CD4-positive, alpha-beta T cell treated with Interleukin-15 for 4 hours (primary cell): ENCODE results near the gene ALOX5AP.

Experiments
- DNase-seq: peaks from one replicate; pipeline ENCODE4 v3.0.0-alpha.2; 2020; ENCODE audit warnings: low spot score

Gene ALOX5AP

DNA sequence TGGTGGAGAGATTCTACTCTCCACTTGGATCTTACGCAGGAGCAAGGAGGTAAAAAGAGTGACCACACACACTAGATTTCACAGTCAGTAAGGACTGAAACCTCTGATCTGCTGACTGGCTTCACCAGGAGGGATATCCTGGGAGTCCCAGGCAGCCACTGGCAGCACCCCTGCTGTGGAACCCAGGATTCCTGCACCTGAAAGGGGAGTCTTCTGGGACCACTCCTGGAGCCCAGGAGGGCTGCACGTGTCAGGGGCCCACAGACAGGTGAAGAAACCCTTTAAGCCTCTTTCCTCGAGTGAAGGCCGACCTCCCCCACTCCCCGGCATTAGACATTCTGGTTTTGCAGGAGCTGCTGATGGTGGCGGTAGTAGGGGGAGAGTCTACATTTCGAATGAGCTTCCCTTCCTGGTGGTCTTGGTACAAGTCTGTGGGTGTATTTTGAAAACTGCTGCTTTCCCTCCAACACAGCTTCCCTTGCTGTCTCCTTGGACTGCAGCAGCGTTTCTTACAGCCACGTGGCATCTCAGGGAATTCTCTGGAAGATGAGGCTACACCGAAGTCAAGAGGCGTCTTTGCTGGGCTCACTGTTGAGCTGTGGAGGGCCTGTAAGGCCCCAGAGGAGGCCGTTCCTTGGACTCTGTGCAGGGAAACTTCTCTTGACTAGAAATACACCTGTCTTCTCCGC is 62.6 kb downstream of the ALOX5AP start:
- no peak for DNase-seq

DNA sequence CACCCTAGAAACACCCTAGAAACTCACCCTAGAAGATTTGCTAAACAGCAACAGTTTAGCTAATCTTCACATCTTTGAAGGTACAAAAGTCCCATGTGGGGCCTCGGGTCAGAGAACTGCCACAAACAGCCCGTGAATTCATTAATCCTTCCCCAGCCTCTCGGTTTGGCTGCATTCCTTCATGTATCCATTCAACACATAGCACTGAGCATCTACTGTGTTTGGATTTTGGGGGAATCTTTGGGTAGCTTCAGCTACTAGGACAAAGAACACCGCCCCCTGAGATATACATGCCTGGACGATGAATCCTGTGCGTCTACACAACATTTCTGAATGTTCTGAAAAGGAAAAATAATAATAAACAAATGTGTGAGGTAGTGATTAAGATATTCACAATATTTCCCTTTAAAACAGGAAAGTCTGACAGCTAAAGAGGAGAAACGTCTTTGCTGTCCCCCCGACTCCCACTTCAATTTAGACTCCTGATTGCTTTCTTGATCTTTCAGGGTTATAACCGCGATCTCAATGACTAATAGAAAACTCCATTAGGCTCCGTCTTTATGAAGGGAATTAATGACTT is 63.5 kb downstream of the ALOX5AP start:
- no peak for DNase-seq

DNA sequence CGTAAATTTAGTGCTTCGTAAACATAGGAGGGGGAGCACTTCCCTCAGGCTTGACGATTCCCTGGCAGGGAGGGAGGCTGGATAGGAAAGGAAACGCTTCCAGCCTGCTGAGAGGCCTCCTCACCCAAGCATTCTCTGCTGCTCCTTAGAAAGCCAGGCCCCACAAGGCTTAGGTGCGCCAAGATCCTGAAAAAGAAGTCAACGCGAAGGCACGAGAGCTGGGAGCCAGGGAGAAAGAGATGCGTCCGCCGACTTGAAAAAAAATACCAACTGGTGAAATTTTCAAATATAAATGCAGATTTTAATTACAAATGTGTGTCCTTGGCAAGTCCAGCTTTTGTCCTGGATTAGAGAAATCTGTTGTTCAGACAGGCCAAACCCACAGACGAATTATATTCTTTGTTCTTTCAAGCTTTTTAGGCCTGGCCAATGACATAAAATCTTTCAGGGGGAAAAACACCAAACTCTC is 64.0 kb downstream of the ALOX5AP start:
- no peak for DNase-seq

DNA sequence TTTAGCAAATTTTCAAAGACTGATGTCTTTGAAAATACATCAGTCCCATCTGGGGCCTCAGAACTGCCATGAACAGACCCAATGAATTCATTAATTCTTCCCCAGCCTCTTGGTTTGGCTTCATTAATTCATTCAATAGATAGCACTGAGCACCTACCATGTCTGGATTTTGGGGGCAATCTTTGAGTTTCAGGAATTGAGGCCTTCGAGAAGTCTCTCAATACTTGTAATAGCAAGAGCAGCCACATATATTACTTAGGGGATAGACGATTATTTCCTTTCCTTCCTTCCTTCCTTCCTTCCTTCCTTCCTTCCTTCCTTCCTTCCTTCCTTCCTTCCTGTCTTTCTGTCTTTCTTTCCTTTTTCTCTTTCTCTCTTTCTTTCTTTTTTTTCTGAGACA is 64.8 kb downstream of the ALOX5AP start:
- no peak for DNase-seq

DNA sequence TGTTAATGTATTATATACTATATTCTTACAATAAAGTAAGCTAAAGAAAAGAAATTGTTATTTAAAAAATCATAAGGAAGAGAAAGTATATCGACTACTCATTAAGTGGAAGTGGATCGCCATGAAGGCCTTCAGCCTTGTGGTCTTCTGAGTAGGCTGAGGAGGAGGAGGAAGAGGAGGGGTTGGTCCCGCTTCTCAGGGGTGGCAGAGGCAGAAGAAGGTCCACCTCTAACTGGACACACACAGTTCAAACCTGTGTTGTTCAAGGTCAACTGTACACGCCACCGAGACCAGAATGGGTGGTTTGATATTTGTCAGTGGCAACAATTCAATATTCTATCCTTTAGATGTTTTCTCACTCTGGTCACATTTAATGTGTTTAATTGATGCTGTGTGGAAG is 67.2 kb downstream of the ALOX5AP start:
- no peak for DNase-seq

DNA sequence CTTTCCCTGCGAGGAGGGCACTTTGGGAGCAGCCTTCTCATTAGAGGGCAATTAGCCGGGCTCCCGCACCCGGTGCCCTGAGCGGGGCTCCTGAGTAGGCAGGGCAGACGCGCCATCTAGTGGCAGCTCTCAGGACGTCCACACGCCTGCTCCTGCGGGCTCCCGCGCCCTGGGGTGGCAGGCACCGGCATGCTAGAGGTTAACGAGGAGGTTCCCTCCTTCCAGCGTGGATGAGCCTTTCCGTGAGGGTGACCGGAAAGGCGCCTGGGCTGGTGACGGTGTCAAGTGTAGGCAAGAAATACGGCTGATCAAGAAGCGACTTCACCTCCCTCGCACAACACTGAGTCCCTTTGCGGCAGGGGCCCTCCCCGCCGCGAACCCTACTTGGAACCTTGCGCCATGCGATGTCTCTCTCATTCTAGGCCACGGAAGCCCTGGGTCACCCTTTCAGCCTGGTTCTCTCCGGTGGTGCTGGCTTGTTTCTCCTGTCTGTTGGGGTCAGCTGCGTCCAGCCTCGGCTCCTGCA is 67.7 kb downstream of the ALOX5AP start:
- peak; percentile 81 for DNase-seq

DNA sequence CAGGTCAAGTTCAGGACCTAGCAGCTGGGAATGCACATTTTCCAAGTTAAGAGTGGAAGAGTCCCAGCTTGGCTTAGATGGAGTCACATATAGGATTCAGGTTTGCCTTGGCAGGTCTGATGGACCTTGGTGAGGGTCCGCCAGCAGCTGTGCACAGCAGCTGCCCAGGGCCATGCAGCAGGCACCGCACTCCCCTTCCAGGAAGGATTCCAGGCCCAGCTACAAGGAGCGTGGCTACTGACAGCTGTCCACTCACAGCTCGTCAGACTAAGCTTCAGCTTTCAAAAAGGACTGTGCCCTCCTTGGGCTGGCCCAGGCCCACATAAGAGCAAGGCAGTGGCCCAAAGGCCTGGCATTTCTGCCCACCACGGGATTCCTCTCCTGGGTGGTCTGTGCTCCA is 68.4 kb downstream of the ALOX5AP start:
- DNase-seq: no peak

DNA sequence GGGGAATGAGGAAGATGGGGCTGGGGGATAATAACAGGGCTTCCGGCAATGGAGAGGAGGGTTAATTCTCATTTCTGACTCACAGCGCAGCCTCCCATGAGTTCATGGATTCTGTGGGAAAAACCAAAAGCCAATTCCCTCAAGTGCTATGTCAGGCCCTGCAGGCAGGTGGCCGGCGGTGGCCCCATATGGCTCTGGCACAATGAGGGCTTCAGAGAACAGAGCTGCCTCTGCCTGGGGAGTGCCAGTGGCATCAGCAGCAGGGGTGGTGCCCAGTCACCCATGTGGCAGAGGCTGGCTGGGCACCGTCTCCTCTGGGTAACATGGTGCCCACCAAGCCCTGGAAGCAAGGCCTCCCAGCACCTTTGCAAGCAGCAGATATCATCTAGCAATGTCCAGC is 69.1 kb downstream of the ALOX5AP start:
- no peak for DNase-seq

DNA sequence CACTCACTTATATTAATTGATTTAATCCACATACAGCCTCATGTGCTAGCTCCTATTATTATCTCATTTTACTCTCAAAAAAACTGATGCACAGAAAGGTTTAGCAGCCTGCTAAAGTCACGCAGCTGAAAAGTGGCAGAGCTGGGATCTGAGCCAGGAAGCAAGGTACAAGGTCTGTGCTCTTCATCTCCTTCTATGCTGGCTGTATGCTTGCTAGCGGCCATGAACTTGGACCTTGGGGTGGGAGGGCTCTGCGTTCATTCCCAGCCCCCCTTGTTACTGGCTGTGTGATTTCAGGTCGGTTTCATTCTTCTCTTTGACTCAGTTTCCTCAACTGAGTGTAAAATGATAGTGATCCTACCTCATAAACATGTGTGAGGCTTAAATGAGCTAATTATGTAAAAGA is 69.8 kb downstream of the ALOX5AP start:
- no peak for DNase-seq

DNA sequence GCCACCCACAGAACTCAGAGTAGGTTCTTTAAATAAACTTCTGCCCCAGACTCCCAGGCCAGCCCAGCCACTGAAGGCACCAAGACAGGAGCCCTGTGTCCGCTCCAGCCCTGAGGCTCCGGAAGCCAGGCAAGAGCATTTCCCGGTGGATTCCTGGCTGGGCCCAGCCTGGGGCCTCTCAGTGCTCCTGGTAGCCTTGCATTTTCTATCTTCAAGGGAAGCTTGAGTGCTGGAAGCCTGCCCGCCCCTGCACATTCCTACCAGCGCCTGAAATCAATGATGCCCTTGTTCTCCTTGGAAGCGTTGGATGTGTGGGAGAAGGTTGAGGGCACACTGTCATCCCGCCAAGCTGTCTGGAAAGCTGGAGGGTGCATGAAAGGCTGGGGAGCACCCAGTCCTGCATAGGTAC is 70.3 kb downstream of the ALOX5AP start:
- DNase-seq: no peak

DNA sequence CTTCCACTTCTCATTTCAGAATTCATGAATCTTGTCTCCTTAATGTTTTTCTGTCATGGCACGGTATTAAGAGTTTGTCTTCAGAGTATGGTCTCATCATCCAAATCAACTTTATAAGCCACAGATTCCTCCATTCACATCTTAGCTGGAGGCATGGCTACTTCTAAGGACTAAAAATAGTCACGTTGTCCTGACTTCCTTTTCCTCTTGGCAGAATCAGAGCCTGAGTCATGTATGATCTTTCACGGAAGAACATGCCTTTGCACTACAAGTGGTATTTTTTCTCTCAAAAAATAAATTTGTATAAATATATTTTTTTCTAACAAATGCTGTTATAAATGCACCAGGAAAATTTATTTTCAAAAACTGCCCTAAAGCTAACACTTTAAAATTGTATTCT is 71.4 kb downstream of the ALOX5AP start:
- DNase-seq: no peak

DNA sequence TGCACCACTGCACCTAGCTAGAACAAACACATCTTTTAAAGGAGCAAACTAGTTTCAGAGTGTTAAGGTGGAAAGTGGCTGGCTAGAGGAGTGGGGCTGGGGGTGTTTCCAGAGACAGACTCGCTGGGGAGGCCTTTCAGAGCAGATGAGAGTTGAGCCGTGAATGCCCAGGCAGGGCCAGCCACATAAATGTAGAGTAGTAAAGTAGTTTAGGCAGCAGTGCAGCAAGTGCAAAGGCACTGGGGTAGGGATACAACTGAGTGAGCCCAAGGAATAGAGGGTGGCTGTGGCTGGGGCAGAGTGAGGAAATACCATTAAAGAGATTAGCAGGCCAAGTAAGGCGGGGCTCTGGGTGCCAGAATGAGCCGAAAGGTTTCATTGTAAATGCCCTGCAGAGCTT is 72.0 kb downstream of the ALOX5AP start:
- DNase-seq: no peak

DNA sequence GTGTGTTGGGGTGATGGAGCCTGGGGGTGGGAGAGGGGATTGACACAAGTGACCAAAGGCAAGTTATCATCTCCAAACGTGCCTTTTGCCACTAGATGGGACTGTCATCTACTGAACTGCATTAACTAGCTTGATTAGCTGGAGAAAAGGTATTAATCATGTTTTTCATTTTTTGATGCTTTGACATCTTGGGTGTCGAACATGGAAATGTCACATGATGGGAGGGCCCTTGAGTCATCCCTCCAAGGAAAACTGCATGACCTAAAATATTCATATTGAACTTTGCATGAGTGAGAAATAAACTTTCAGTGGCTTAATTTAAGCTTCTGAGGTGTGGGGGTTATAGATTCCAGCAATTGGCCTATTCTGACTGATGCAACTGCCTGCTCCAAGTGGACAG is 73.3 kb downstream of the ALOX5AP start:
- no peak for DNase-seq

DNA sequence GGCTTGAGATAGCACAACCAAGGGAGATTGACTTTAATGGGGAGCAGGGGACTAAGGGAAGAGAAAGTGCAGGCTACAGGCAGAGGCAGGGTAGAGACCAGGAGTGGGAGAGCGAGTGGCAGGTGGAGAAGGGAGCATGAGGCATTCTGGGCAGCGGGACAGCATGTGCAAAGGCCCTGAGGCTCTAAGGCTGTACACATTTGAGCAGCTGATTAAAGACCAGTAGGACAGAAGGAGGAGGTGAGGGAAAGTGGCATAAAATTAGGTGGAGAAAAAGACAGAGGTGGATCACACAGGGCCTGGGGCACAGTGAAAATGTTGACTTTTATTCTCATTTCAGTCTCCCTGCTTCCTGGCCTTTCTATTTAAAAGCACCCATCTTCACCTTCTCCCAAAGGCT is 74.4 kb downstream of the ALOX5AP start:
- DNase-seq: no peak

DNA sequence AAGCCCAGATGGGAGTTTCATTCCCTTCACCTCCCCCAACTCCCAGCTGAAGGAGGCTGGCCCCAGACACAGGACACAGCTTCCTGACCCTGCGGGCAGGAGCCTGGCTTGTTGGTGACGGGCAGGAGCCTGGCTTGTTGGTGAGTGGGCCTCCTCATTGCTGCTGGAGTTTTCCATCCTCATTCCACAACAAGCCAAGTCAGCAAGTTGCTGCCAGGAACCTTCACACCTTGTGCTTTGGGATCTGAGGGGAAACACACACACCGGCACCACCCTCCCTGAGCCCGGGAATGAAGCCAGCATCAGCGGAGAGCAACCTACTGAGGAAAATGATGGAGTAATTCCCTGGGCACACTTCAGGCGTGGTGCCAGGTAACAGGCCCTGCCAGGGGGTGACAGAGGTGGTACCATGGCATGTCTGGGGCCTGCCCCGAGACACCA is 74.9 kb downstream of the ALOX5AP start:
- no peak for DNase-seq

DNA sequence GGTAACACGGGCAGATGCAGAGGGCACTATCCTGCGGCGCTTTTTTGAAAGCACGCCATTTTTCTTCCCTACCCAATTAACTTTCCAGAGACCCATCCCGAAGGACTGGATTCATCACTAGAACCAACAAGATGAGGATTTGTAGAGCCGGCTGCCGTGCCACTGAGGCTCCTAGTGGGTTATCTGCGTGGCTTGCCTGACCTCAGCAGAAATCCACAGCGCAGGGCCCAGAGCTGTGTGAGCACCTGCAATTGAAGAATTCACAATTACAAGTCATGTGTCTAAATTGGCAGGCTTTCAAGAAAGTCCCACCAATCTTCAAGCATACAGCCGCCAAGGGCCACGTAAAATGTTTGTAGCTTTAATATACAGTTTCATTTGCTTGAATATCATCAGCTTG is 75.5 kb downstream of the ALOX5AP start:
- no peak for DNase-seq
